GM21423 (cell line): ENCODE data around the gene AKT1.
A peak's percentile ranks its signal among the peaks of the same experiment; 100 is the strongest.
"Not testable (repeated sequence)": the region's sequence is repeated elsewhere in the genome, so short reads cannot be mapped to it uniquely, and the experiment has no call there.

Source experiments
- ATAC-seq: cut with Tn5 transposase; IDR thresholded peaks from one replicate; pipeline ENCODE4 v1.9.1; 2021; ENCODE audit warnings: mild to moderate bottlenecking, moderate library complexity; ENCODE audit not compliant: unreplicated experiment

AKT1 gene

GRCh38 chr14:104819361-104819781 lies 23.8 kb upstream of the AKT1 start:
- no peak for ATAC-seq

GRCh38 chr14:104818714-104819161 lies 23.2 kb upstream of the AKT1 start:
- no peak for ATAC-seq

GRCh38 chr14:104817930-104818713 lies 22.6 kb upstream of the AKT1 start:
- no peak for ATAC-seq

- ATAC-seq: no peak
Observed at GRCh38 chr14:104816616-104816884, 21.0 kb upstream of the AKT1 start.

- ATAC-seq: not testable (repeated sequence)
Observed at GRCh38 chr14:104814701-104815100, 19.2 kb upstream of the AKT1 start.

GRCh38 chr14:104813286-104813685 lies 17.7 kb upstream of the AKT1 start:
- ATAC-seq: no peak

GRCh38 chr14:104810316-104810715 lies 14.8 kb upstream of the AKT1 start:
- ATAC-seq: no peak

GRCh38 chr14:104808456-104808855 lies 12.9 kb upstream of the AKT1 start:
- no peak for ATAC-seq

- ATAC-seq: no peak
Observed at GRCh38 chr14:104806625-104807465, 11.3 kb upstream of the AKT1 start.

- no peak for ATAC-seq
Observed at GRCh38 chr14:104805941-104806624, 10.5 kb upstream of the AKT1 start.

GRCh38 chr14:104805326-104805678 lies 9.8 kb upstream of the AKT1 start:
- no peak for ATAC-seq

- ATAC-seq: no peak
Observed at GRCh38 chr14:104804481-104805325, 9.2 kb upstream of the AKT1 start.

- ATAC-seq: no peak
Observed at GRCh38 chr14:104803912-104804410, 8.4 kb upstream of the AKT1 start.

- no peak for ATAC-seq
Observed at GRCh38 chr14:104803280-104803911, 7.8 kb upstream of the AKT1 start.

- no peak for ATAC-seq
Observed at GRCh38 chr14:104802394-104803184, 7.0 kb upstream of the AKT1 start.

GRCh38 chr14:104801520-104802393 lies 6.2 kb upstream of the AKT1 start:
- ATAC-seq: no peak

GRCh38 chr14:104800771-104801519 lies 5.4 kb upstream of the AKT1 start, which contains the start of gene ZBTB42:
Gene ZBTB42 (plus strand): TSS chr14:104801101. CDS start chr14:104801198, 97 bp downstream.
- ATAC-seq: peak; percentile 38
